Stimulated activated CD4-positive, alpha-beta T cell treated with anti-CD3 and anti-CD28 coated beads, TNF-alpha, amount 100 ng/mL, for 4 hours (primary cell): ENCODE data around the gene KIF17.
A peak's percentile ranks its signal among the peaks of the same experiment; 100 is the strongest.

ENCODE experiments used
- DNase-seq, 3 experiments: peaks; one replicate each; pipeline ENCODE4 v3.0.0-alpha.2; 2020; ENCODE audit warnings: low read depth in 3 of 3

KIF17 gene

DNA sequence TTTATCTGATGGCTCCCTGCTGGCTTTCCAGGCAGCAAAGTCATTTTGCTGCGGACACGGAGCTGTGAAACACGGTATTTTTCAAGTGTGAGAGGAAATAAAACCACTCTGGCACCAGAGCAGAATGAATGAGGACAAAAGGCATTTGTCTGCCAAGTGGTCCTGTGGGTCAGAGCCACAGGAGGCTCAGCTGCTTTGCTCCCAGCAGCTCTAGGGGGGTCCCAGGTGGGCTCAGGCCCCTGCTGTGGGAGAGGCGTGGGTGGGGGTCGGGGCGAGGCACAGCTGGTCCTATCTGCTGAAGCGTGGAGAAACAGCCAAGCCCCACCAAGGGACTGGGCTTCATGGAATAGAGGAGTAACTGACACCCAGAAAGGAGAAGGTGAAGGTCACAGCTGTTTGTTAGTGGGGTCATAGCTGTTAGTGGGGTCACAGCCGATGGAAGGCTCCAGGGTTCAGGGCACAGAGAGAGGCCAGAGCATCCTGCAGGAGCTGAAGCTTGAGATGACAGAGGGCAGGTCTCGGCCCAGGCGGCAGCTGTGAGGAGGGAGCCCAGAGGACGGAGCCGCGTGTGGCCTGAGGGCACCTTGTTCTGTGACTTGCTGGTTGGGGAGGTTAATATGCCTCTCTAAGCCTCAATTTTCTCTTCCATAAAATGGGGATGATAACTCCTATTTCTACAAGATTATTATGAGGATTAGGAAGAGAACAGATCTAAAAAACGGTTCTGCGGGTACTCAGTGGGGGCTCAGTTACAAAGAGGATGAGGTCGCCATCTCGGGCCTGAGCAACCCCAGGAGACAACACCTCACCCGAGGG, 7.1 kb downstream of the KIF17 start:
- DNase-seq, result no peak

DNA sequence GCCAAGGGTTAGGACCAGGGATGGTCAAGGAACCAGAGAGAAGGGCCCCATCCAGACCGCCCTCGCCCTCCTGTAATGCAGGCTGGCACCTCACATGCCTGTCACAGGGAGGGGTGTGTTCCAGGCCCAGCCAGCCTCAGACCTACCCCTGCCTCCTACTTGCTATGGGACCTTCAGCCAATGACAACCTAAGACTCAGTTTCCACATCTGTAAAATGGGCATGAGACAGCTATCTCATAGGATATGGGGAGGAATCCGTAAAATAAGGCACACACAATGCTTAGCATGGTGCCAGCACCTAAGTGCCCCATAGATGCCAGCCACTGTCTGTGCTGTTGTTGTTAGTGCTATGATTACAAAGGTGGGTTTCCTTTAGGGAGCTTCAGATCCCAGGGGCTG, 7.9 kb downstream of the KIF17 start:
- DNase-seq, result no peak

DNA sequence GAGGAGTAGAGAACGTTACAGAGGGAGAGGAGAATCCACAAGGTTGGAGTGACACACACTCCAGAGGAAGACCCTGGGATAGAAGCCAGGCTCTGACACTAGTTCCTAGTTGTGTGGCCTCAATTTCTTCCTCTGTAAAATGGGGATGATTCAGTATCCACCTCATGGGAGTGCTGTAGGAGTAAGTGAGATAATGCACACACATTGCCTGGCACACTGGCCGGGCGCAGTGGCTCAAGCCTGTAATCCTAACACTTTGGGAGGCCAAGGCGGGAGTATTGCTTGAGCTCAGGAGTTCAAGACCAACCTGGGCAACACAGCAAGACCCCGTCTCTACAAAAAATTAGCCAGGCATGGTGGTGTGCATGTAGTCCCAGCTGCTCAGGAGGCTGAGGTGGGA, 8.9 kb downstream of the KIF17 start:
- no peak for DNase-seq

DNA sequence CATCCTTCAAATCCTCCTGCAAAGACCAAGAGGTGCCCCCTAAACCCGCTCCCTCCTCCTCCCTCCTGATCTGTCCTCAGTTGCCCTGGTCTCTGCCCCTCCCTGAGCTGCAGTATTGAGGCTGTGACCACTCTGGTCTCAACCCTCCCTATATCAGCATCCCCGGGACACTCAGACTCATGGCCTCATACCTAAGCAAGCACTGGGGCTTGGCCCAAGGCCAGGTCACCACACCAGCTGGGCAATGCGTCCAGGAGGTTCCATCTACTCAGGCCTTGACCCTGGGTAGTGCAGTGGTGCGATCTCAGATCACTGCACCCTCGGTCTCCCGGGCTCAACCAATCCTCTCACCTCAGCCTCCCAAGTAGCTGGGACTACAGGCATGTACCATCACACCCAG, 9.8 kb downstream of the KIF17 start:
- DNase-seq, result no peak

DNA sequence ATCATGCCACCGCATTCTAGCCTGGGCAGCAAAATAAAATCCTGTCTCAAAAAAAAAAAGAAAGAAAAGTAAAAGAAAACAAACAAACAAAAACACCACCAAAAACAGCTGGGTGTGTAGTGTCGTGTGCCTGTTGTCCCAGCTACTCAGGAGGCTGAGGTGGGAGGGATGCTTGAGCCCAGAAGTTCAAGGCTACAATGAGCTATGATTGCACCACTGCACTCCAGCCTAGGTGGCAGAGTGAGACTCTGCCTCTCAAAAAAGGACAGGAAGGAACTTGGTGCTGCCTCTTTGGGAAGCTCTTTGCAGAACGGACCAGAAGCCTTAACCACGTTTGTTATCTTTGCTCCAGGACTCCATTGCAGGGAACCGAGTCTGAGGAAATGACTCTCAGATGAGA, 11.0 kb downstream of the KIF17 start:
- no peak for DNase-seq

DNA sequence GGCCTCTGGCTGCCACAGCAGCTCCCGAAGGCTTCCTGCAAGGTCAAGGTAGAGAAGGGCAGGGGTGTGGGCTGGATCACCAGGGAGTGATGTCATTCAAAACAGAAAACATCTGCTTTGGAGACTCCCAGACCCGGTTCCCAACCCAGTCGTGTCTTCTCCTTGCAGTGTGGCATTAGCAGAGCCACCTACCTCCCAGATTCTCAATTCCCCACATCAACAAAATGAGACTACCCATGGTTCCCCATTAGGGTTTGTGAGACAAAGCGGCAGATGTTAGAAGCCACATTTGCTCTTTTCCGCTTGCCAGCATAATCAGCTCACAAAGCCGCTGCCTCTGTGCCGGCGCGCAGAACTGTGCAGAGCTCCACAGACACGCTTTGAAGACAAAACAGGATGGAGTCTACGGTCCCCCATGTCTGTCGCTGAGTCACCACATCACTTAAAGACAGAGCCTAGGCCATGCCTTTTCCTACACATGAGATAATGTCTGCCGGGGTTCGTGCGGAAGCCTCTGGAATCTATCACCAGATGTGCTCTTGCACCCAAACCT, 12.5 kb downstream of the KIF17 start:
- DNase-seq, result no peak

DNA sequence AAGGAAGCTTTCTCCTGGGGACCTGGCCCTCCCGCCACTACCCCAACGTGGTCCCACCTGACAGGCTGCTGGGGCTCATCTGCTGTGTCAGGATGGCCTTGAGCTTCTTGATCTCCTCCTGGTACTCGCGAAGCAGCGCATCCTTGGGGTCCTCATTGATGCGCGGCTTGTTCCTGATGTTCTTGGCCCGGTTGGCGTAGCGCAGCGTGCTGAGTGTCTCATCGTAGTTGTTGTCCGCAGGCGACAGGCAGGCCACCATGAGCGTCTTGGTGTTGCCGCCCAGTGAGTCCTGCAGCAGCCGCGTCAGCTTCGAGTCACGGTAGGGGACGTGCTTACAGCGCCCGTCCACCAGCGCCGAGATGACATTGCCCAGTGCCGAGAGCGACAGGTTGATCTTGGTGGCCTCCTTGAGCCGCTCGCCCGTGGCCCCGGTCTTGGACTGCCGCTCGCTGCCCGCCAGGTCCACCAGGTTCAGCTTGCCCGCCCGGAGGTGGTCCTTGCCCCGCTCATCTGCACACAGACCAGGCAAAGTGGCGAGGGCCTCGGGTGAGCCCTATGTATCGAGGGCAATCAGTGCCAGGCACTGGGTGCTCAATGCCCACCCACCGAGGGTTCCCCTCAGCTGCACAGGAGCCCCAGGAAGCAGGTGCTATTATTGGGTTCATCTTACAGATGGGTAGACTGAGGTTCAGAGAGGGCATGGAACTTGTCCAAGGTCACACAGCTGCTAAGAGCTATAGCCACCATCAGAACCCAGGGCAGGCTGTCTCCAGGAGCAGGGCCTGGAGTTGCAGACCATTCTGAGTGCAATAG, 13.2 kb downstream of the KIF17 start:
- DNase-seq, result no peak

DNA sequence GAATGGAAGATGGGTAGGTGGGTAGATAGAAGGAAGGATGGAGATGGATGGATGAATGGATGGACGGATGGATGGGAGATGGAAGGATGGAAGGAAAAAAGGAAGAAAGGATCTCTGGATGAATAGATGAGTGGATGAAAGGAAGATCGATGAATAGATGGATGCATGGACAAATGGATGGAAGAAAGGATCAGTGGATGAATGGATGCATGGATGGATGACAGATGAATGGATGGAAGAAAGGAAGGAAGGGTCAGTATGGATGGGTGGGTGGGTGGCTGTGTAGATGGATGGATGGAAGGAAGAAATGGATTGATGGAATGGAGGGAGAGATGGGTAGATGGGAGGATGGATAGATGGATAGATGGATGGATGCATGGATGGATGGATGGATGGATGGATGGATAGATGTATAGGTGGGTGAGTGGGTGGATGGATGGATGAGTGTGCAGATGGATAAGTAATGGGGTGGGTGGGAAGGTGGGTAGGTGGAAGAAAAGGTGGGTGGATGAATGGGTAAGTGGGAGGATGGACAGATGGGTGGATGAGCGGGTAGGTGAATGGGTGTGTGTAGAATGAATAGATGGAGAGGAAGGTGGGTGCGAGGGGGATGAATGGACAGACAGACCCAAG, 14.6 kb downstream of the KIF17 start:
- DNase-seq, result no peak

DNA sequence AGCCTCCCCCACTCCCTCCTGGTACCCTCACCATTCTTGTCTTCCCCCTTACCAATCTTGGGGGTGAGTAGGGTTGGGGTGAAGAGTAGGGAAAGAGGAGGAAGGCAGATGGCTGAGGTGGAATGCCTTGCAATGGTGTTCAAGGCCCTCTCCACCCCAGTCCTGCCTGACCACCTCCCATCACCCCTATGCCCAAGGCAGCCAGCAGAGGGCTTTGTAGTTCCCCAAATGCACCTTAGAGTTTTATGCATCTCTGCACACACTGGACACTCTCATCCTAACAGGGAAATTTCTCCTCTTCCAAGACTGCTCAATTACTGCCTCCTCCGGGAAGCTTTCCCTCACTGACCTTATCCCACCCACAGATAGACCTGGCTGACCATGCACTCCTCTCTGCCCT, 15.4 kb downstream of the KIF17 start:
- no peak for DNase-seq

DNA sequence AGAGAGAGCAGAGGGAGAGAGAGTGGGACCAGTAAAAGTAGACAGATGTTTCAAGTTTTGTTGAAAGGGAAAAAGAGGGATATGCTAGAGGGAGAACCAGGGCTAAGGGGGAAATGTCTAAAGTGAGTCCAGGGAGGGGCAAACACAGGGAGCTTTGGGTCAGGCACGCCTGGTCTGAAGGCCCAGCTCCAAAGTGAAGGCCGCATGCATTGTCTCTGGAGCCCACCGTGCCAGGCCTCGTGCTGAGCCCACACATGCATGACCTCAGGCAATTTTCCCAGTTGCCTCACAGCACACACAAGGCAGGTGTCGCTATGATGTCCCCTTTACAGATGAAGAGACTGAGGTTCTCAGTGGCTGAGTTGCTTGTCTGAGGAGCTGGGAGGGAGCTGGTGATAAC, 16.0 kb downstream of the KIF17 start:
- DNase-seq, result no peak

DNA sequence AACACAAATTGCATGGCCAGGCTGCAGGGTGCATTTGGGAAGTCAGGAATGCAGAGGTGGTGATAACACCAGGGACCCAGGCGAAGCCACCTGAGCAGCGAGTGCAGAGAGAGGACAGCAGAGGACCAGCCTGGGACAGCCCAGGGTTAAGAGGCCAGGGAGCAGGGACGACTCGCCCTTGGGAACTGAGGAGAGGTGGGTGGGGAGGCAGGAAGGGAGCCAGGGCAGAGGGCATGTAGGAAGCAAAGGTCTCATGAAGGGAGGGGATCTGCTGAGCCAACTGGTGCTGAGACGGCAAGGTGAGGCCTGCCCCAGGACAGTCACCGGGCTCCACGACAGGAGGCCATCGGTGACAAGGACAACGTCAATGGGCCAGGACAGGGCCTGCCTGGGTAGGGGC, 16.4 kb downstream of the KIF17 start:
- DNase-seq, result no peak

DNA sequence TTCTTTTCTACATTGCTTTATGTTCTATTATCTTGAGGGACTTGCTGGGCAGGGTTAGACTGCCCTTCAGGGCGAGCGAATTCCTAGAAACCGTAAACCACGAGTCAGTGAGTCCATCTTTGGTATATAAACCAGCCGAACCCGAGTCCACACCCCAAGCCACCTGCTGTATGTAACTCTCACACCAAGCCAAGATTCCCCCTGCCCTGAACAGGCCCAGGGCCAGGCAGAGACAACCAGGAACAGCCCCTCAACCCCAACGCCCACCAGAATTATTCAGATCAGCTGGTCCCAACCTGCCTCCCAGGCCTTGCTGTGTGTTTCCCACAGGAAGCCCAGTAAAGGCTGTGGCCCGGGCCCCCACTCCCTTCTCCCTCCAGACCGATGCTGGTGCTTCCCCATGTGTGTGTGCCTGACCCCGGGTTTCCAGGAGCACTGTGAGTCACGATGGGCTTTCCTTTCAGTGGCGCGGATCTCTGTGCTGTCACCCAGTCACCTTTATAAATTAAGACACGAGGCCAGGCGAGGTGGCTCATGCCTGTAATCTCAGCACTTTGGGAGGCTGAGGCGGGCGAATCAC, 17.1 kb downstream of the KIF17 start:
- DNase-seq, result no peak

DNA sequence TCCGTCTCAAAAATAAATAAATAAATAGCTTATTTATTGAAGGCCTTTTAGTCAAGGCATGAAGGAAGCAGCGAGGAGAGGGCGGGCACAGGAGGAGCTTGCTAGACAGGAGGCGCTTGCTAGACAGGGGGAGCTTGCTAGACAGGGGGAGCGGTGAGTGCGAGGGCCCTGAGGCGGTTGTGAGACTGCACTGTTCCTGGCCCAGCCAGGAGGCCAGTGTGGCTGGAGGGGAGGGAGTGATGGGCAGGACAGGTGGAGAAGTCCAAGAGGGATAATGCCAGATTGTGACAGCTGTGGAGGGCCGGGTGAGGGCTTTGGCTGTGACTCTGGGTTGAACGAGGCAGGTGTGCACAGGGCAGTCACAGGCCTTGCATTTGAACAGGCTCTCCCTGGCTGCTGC, 18.2 kb downstream of the KIF17 start:
- DNase-seq, result no peak

DNA sequence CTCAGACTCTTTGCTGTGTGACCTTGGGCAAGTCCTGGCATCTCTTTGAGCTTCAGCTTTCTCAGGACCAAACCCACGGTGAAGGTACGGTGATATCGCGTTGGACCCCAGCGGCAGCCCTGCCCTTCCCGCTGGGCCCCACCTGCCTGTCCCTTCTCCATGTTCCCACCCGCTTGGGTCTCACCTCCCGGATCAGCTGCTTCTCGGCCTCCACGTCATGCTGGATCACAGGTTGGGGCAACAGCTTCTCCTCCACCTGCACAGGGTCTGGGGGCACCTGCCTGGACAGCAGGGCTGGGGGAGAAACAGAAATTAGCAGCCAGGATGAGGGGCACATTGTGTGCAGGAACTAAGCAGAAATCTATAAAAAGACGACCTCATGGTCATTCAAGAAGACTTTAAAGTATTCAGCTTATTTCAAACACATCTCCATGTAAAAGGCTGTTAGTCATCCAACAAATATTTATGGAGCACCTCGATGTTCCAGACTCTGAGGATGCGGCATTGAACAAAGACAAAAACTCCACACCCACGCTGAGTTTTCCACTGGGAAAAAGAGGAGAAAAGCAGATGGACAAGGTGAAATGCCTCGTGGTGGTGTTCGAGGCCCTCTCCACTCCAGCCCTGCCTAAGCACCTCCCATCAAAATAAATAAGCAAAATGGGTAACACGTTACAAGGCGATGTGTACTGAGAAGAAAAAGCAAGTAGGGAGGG, 19.5 kb downstream of the KIF17 start:
- DNase-seq, result no peak

DNA sequence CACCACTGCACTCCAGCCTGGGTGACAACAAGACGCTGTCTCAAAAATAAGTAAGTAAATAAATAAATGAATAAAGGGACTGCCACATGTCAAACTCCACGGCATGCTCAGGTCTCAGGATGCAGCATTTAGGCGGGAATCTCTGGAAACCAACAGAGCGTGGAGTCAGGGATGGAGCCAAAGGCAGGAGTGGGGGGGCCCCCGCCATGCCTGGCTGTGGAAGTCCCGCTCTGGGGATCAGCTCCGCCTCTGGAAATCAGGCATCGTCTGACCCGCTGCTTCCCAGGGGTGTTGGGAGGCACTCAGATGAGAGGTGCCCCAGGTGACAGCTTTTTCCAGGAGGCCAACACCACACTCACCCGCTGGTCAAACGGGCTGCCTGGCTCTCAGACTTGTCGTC, 20.2 kb downstream of the KIF17 start:
- DNase-seq, result no peak

DNA sequence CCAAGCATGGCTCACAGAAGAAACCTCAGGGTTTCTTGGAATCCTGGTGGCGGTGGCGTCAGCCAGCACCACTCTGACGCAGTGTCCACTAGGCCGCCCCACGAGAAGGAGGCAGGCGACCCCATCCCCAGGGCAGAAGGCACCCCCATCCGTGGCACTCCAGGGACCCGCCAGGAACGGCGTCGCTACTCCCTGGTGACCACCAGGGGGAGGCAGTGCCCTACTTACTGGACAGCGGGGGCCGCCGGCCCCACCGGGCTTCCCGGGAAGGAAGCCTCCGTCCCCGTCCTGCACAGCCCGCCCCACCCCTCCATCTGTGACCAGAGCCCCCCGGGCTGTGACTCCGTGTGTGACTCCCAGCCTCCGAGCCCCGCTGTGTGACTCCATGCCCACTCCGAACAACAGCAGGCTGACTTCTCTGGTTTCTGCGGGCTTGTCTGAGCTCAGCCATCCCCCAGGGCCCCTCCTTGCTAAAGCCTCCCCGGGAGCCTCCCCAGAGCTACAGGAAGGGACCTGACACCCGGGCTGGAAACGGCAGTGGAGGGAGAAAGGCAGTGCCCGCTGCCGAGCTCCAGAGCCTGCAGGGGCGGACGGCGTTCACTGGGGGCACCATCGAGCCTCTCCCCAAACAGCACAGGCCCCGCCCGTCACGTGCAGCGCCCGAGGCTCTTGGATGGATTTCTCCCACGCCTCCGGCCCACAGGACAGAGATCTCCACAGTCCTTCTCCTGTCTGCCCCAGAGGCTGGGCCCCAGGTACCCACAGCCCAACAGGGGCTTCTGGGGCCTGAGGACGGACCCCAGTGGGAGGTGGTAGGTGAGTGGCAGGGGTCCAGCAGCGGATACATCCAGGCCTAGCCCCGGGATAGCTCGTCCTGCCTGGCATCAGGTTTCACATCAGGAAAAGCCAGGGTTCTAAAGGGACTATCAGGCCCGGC, 21.1 kb downstream of the KIF17 start:
- DNase-seq, result peak; percentile 40 to 53 (median 50)

DNA sequence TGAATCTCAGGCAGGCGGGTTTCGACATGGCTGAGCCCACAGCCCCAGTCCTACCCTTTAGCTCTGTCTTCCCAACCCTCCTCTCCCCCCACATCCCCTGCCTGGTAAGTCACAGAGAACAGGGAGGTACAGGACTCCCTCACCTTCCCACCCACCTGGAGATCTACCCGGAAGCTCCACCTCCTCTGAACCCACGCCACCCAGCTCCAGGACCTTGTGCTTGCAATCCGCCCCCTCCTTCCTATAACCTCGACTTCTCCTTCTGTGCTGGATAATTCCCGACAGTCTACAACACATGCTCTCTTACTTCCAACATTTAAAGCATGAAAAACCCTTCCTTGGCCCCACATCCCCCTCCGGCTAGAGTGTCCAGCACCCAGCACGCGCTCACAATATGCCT, 22.3 kb downstream of the KIF17 start:
- no peak for DNase-seq

DNA sequence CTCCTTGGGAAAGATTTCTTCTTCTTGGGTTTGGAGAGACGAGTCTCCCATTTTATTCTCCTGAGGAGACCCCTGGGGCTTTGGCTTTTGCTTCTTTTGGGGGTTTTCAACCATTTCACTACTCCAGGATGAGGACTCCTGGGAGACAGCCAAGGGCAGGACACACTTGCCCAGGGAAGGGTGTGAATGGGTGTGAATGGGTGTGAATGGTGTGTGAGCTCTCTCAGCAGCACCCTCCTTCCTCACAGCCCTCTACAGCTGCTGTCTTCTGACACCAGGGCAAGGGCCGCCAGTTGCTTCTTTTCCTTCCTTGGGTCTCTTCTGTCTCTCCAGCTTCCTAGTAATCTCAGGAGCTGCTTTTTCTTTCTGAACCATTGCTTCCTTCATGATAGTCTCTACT, 24.2 kb downstream of the KIF17 start:
- DNase-seq, result no peak

DNA sequence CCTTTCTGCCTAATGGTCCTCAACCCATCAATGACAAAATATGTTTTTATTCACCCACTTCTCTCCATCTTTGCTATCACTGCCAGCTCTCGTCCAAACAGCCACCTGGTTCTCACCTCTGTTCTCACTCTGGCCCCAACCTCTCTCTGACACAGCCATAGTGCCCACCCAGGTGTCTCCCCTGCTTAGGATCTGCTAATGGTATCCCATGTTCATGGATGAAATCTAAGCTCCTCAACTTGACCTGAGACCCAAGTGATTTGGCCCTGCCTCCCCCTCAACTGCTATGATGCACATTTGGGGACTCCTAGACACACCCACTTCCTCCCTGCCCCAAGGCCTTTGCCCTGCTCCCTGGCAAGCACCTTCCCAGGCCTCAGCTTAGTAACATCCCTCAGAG, 25.9 kb downstream of the KIF17 start:
- no peak for DNase-seq

DNA sequence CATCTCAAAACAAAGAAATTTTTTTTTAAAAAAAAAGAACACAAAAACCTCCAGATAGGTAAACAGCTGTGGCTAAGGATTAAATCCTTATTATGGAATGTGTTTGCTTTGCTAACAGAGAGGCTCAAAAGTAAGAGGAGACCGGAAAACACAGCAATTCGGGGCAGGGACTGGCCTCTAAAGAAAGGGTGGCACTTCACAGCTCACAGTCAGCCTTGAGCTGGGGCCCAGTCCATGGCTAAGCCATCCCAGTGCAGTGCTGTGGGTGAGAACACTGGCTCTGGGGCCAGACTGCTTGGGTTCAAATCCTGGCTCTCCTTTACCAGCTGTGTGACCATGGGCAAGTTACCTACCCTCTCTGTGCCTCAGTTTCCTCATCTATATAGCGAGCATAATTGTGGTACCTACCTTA, 28.2 kb downstream of the KIF17 start:
- DNase-seq, result no peak
